HepG2 (cell line): ENCODE data around the gene EIF3B. TPM values are rescaled to one million over a fixed set of nuclear protein-coding genes. Genes with fewer than 3 reads are reported as not detected.

ENCODE experiments used
- ATAC-seq: fragments of 200-7000 bp; cut with Tn5 transposase; 3 replicates; pipeline ENCODE4 v1.9.1; 2020; ENCODE audit warnings: mild to moderate bottlenecking, moderate library complexity
- BruUV-seq: library from RNA; stranded (reverse); fragments of 400-500 nt; replicated peaks from 2 replicates; lab custom pipeline; 2021; lab: Mats Ljungman, UMichigan
- CTCF ChIA-PET: fragments of 300-600 bp; formaldehyde crosslinking; extraction: SDS; loops from one replicate; lab custom pipeline; 2021; ENCODE audit warnings: low total read pairs, inconsistent platforms, low intra/inter-chr PET ratio; lab: Yijun Ruan, JAX
- POLR2A ChIA-PET: fragments of 350-600 bp; sonication (Branson Sonifier 250); formaldehyde crosslinking; loops from one replicate; lab custom pipeline; 2020; ENCODE audit warnings: antibody characterized with exemption, inconsistent platforms; lab: Yijun Ruan, JAX
- DNase-seq: peaks from one replicate; pipeline ENCODE4 v3.0.0-alpha.2; 2015; ENCODE audit warnings: low spot score
- FAIRE-seq: peaks from 3 replicates; lab custom pipeline; 2011; peaks lifted over from hg19 to GRCh38; lab: Jason Lieb, UNC
- H2AFZ ChIP-seq: one replicate; pipeline ENCODE4 v1.6.1; 2011; ENCODE audit warnings: low read length, inconsistent platforms
- H3K27ac ChIP-seq: fragments of 300-600 bp; 3 replicates; pipeline ENCODE4 v1.8.0; 2011; ENCODE audit warnings: mixed run types, mild to moderate bottlenecking, mixed read lengths, low read length, inconsistent platforms; ENCODE audit not compliant: insufficient read depth; ENCODE audit errors: extremely low read length
- H3K27me3 ChIP-seq, 2 experiments: fragments of 200-600 bp in 1 of 2; 2 replicates in 1 of 2; 3 replicates in 1 of 2; pipeline versions ENCODE4 v1.6.0 to v1.8.0; 2011; ENCODE audit warnings: low read length in 2 of 2, mild to moderate bottlenecking in 2 of 2, moderate library complexity in 2 of 2, inconsistent platforms in 1 of 2; ENCODE audit not compliant: insufficient read depth in 2 of 2, control insufficient read depth in 1 of 2
- H3K36me3 ChIP-seq, 2 experiments: fragments of 200-600 bp in 1 of 2; replicated peaks in 1 of 2; 2 replicates in 1 of 2; 3 replicates in 1 of 2; pipeline versions ENCODE4 v1.5.1 to v1.8.0; 2011; ENCODE audit warnings: low read length in 2 of 2, inconsistent platforms in 1 of 2; ENCODE audit not compliant: insufficient read depth in 2 of 2, control insufficient read depth in 1 of 2
- H3K4me1 ChIP-seq: 2 replicates; pipeline ENCODE4 v1.5.1; 2012; ENCODE audit warnings: low read length, inconsistent platforms; ENCODE audit not compliant: insufficient read depth
- H3K4me2 ChIP-seq: 2 replicates; pipeline ENCODE4 v1.6.0; 2011; ENCODE audit warnings: low read depth, low read length, inconsistent platforms
- H3K4me3 ChIP-seq, 3 experiments: fragments of 200-600 bp in 1 of 3; sonication (generic), shearing (Covaris generic) in 1 of 3; replicated peaks in 1 of 3; 2 replicates each; pipeline ENCODE4 v1.5.1; 2011 to 2016; ENCODE audit warnings: low read length in 3 of 3, inconsistent platforms in 2 of 3, low read depth in 2 of 3, mild to moderate bottlenecking in 2 of 3, control low read depth in 1 of 3, mixed read lengths in 1 of 3; ENCODE audit not compliant: insufficient read depth in 1 of 3
- H3K79me2 ChIP-seq: one replicate; pipeline ENCODE4 v1.6.1; 2011; ENCODE audit warnings: low read length, inconsistent platforms; ENCODE audit not compliant: insufficient read depth
- H3K9ac ChIP-seq: 2 replicates; pipeline ENCODE4 v1.6.0; 2011; ENCODE audit warnings: mild to moderate bottlenecking, low read depth, low read length, inconsistent platforms; ENCODE audit not compliant: insufficient read depth
- H3K9me3 ChIP-seq: 2 replicates; pipeline ENCODE4 v1.5.1; 2012; ENCODE audit warnings: mild to moderate bottlenecking, low read length
- H4K20me1 ChIP-seq: 2 replicates; pipeline ENCODE4 v1.6.0; 2011; ENCODE audit warnings: inconsistent platforms, mild to moderate bottlenecking, low read length, moderate library complexity; ENCODE audit not compliant: insufficient read depth
- HMGA1 ChIP-seq: sonication (generic); formaldehyde crosslinking; conservative IDR thresholded peaks from 2 replicates; pipeline ENCODE4 v1.4.0; 2020; ENCODE audit warnings: missing genetic modification reagents
- HNRNPH1 ChIP-seq: fragments of 200-400 bp; formaldehyde crosslinking; optimal IDR thresholded peaks from 2 replicates; pipeline ENCODE3; 2017; ENCODE audit warnings: mild to moderate bottlenecking, low read depth, low read length
- RAD51 ChIP-seq: fragments of 450-650 bp; IDR thresholded peaks from 2 replicates; pipeline ENCODE4 v1.6.1; 2016; ENCODE audit warnings: borderline replicate concordance
- SNAPC4 ChIP-seq: sonication (generic); formaldehyde crosslinking; IDR thresholded peaks from 2 replicates; pipeline ENCODE4 v1.4.0; 2020; ENCODE audit warnings: mild to moderate bottlenecking, missing genetic modification reagents
- SOX6 ChIP-seq, 2 experiments: fragments of 450-650 bp in 1 of 2; sonication (generic) in 1 of 2; formaldehyde crosslinking in 1 of 2; IDR thresholded peaks; 2 replicates each; pipeline versions ENCODE4 v1.4.0 to v1.6.1; 2017 to 2020; ENCODE audit warnings: antibody characterized with exemption in 1 of 2, mild to moderate bottlenecking in 1 of 2, missing genetic modification reagents in 1 of 2
- ZFP90 ChIP-seq: sonication (generic); formaldehyde crosslinking; IDR thresholded peaks from 2 replicates; pipeline ENCODE4 v1.8.0; 2022; ENCODE audit warnings: missing genetic modification reagents, mild to moderate bottlenecking, inconsistent platforms, borderline replicate concordance
- ZMYM3 ChIP-seq: sonication (generic); formaldehyde crosslinking; IDR thresholded peaks from 2 replicates; pipeline ENCODE4 v1.5.1; 2020; ENCODE audit warnings: mild to moderate bottlenecking, missing genetic modification reagents
- ZNF317 ChIP-seq: sonication (generic); formaldehyde crosslinking; IDR thresholded peaks from 2 replicates; pipeline ENCODE4 v1.5.0; 2020; ENCODE audit warnings: mild to moderate bottlenecking, missing genetic modification reagents
- ZNF33A ChIP-seq: sonication (generic); formaldehyde crosslinking; IDR thresholded peaks from 2 replicates; pipeline ENCODE4 v1.5.1; 2020; ENCODE audit warnings: missing genetic modification reagents, mild to moderate bottlenecking, moderate library complexity, borderline replicate concordance
- ZNF432 ChIP-seq: sonication (generic); formaldehyde crosslinking; IDR thresholded peaks from 2 replicates; pipeline ENCODE4 v1.5.0; 2020; ENCODE audit warnings: missing genetic modification reagents, mild to moderate bottlenecking, borderline replicate concordance
- ZNF687 ChIP-seq: sonication (generic); formaldehyde crosslinking; IDR thresholded peaks from 2 replicates; pipeline ENCODE4 v1.5.1; 2020; ENCODE audit warnings: mild to moderate bottlenecking, missing genetic modification reagents, moderate library complexity
- ZNF768 ChIP-seq: sonication (generic); formaldehyde crosslinking; IDR thresholded peaks from 2 replicates; pipeline ENCODE4 v1.4.0; 2020; ENCODE audit warnings: missing genetic modification reagents
- ZNF777 ChIP-seq: sonication (generic); formaldehyde crosslinking; IDR thresholded peaks from 2 replicates; pipeline ENCODE4 v1.4.0; 2020; ENCODE audit warnings: missing genetic modification reagents
- WGBS: methylation state at CpG from one replicate; pipeline ENCODE4 v1.1.6; 2017; ENCODE audit warnings: low lambda C conversion rate; 5-methylcytosine and 5-hydroxymethylcytosine counted together
- in situ Hi-C: cut with HindIII; loops from 2 replicates; pipeline ENCODE4 v1.10.0; 2017; ENCODE audit warnings: low pct_unique_long_range_greater_than_20kb; ENCODE audit not compliant: extremely low pct_ligation_motif_present
- intact Hi-C: fragments of 100-400 bp; cut with micrococcal nuclease; formaldehyde crosslinking; loops from one replicate; pipeline ENCODE4 v1.10.0; 2022; ENCODE audit not compliant: unreplicated experiment
- polyA plus RNA-seq, 8 experiments: library from polyadenylated mRNA; depleted of rRNA in 3 of 8; stranded (reverse) in 7 of 8; unstranded in 1 of 8; fragments of >200 nt; fragmentation: Illumina TruSeq in 4 of 8; extraction: Trizol in 4 of 8; gene quantifications; 2 replicates each; pipeline versions ENCODE4 v1.2.1 to v1.2.3, GENCODE V29; 2011 to 2016; ENCODE audit warnings: low read depth in 4 of 8, missing spikeins in 1 of 8, mixed read lengths in 1 of 8; ENCODE audit not compliant: insufficient read depth in 1 of 8
- total RNA-seq, 5 experiments: library from RNA; depleted of rRNA; stranded (reverse); fragments of >200 nt; fragmentation: Illumina TruSeq; extraction: Trizol; gene quantifications; 2 replicates each; pipeline ENCODE4 v1.2.3, GENCODE V29; 2016; ENCODE audit warnings: low read depth in 1 of 5

Gene EIF3B
- total and polyA plus RNA-seq, 2 of the 13 experiments (the other 11 are each of a cell fraction or from before 2014, with no cell fraction given) = 92.2 to 241 TPM

- H3K27ac ChIP-seq = peak overlapping the region; percentile 56
- TF ChIP-seq RAD51 (no peak), ZMYM3 (CRISPR knock-in tag) (peak; percentile 49; the same call in 1 of the 2 replicates), HNRNPH1 (no peak), ZNF317 (CRISPR knock-in tag) (0 out of 2 replicates have a peak, but pooled peaks have one; percentile 2), HMGA1 (CRISPR knock-in tag) (no peak), ZFP90 (CRISPR knock-in tag) (no peak), ZNF687 (CRISPR knock-in tag) (peak; percentile 49), ZNF768 (CRISPR knock-in tag) (peak; percentile 97), ZNF432 (CRISPR knock-in tag) (no peak), ZNF777 (CRISPR knock-in tag) (0 out of 2 replicates have a peak, but pooled peaks have one; percentile 5), SNAPC4 (no peak), SOX6 (IDR thresholded peaks at IDR 0.05) (no peak), SOX6 (CRISPR knock-in tag; IDR thresholded peaks at IDR 0.05) (peak; percentile 44; the same call in 1 of the 2 replicates), ZNF33A (CRISPR knock-in tag) (no peak)
Measured at GRCh38 chr7:2399848-2400587, 45.4 kb downstream of the EIF3B start.

More at GRCh38 chr7:2399848-2400587, 45.4 kb downstream of the EIF3B start:
- Histone ChIP-seq H3K4me3 (peak overlapping the region; percentile 49 to 69 (median 53)), H2AFZ (peak overlapping the region; percentile 99), H3K9me3 (no peaks in the 10 kb centered on the region), H3K9ac (peak overlapping the region; percentile 49), H3K27me3 (no peaks in the 10 kb centered on the region), H3K36me3 (no peaks in the 10 kb centered on the region), H4K20me1 (peaks cover 5% of the 10 kb centered on the region; the same call in 1 of the 2 replicates), H3K79me2 (peaks cover 13% of the 10 kb centered on the region), H3K4me1 (peaks cover 49% of the 10 kb centered on the region), H3K4me2 (peak overlapping the region; percentile 95)
- intact Hi-C loops = loop anchor here (5.0 kb wide), 1 partner anchor 38 kb away; no protein-coding TSS in a partner anchor
- WGBS = 15% methylated on average over 6 of the region's 6 CpGs
- ChIA-PET POLR2A (interaction anchor here (1.2 to 2.2 kb wide), 3 partner anchors 12 to 52 kb away, joined by 3 to 10 read pairs (median 6); no protein-coding TSS in a partner anchor), CTCF (no interaction called here)
- in situ Hi-C loops = no loop called here
- ATAC-seq (peak; percentile 17), FAIRE-seq (peak; percentile 48), DNase-seq (peak; percentile 76)
- no TSS peak for BruUV-seq
